ENCODE results near the gene NOC4L. TPM values are rescaled to one million over a fixed set of nuclear protein-coding genes. Genes with fewer than 3 reads are reported as not detected.

Gene NOC4L
- polyA plus RNA-seq, 1 of the 3 experiments (the other 2 are of a cell fraction) = 12.9 TPM

GRCh38 chr12:132132609-132133430, 11.4 kb upstream of the NOC4L start:
- H3K27me3 ChIP-seq (ENCODE audit: insufficient read depth) = no peaks in the 10 kb centered on the region
- no peaks in the 10 kb centered on the region for H3K79me2 ChIP-seq (ENCODE audit: insufficient read depth)
- POLR2A ChIA-PET = no interaction called here
- H4K20me1 ChIP-seq (ENCODE audit: insufficient read depth) = no peaks in the 10 kb centered on the region
- peaks cover 17 to 20% of the 10 kb centered on the region in 2 experiments for H3K36me3 ChIP-seq (replicated peaks in 1 of 2; ENCODE audit: control insufficient read depth in 1 of 2, insufficient read depth in 2 of 2, low read length in 1 of 2)
- DNase-seq = no peak
- WGBS (ENCODE audit: low lambda C conversion rate) = 84% methylated on average over 8 of the region's 39 CpGs
- H3K9me2 ChIP-seq = no peaks in the 10 kb centered on the region
- H2AFZ ChIP-seq (ENCODE audit: low read depth) = no peak overlapping the region
- TF ChIP-seq NRF1 (IDR thresholded peaks at IDR 0.05; ENCODE audit: low read depth, low read length) (no peak), GABPA (IDR thresholded peaks at IDR 0.05; ENCODE audit: low read depth) (no peak), PBX3 (IDR thresholded peaks at IDR 0.05) (no peak), GATA2 (CRISPR knock-in tag; IDR thresholded peaks at IDR 0.05) (no peak), SMC3 (IDR thresholded peaks at IDR 0.05; ENCODE audit: low read depth, low read length) (no peak), JUND (IDR thresholded peaks at IDR 0.05) (no peak), YY1 (IDR thresholded peaks at IDR 0.05; ENCODE audit: low read depth) (no peak), FOXM1 (IDR thresholded peaks at IDR 0.05; ENCODE audit: low read depth) (no peak), TAF1 (IDR thresholded peaks at IDR 0.05; ENCODE audit: borderline replicate concordance, low read depth, low read length) (no peak), ELF1 (IDR thresholded peaks at IDR 0.05) (no peak), REST (IDR thresholded peaks at IDR 0.05; ENCODE audit: low read depth, low read length) (no peak), EP300 (IDR thresholded peaks at IDR 0.05; ENCODE audit: borderline replicate concordance in 1 of 2, low read depth in 1 of 2, low read length in 1 of 2) (no peak), IRF3 (IDR thresholded peaks at IDR 0.05; ENCODE audit: low read depth, low read length) (no peak), EZH2phosphoT487 (IDR thresholded peaks at IDR 0.05; ENCODE audit: borderline replicate concordance, low read depth) (no peak)
- H3F3A ChIP-seq (replicated peaks; ENCODE audit: insufficient read depth) = peaks cover 9% of the 10 kb centered on the region
- H3K4me1 ChIP-seq (ENCODE audit: control insufficient read depth in 1 of 2, insufficient read depth in 2 of 2, low read depth in 1 of 2, low read length in 1 of 2) = no peaks in the 10 kb centered on the region
- H3K27ac ChIP-seq (ENCODE audit: low read depth in 2 of 2, low read length in 1 of 2) = no peak overlapping the region
- H3K4me2 ChIP-seq = no peak overlapping the region
- CTCF ChIA-PET = interaction anchor here (0.6 to 1.7 kb wide), 2 partner anchors 21 to 354 kb away, joined by 3 to 4 read pairs; no protein-coding TSS in a partner anchor
- H3K9me3 ChIP-seq = no peaks in the 10 kb centered on the region
- no peak overlapping the region for H3K4me3 ChIP-seq (ENCODE audit: low read depth in 2 of 2, low read length in 1 of 2)
- H3K9ac ChIP-seq = no peak overlapping the region

Data from SK-N-SH (cell line).